CD4-positive, CD25-positive, alpha-beta regulatory T cell (primary cell): ENCODE measurements around the gene CBX7. TPM values are rescaled to one million over a fixed set of nuclear protein-coding genes. Genes with fewer than 3 reads are reported as not detected.
A peak's percentile ranks its signal among the peaks of the same experiment; 100 is the strongest.

Source experiments
- ATAC-seq, 2 donors: fragments of 150-1000 bp; cut with Tn5 transposase; one replicate each; pipeline ENCODE4 v1.10.0; 2021; ENCODE audit warnings: low read depth in 2 of 2, moderate number of reproducible peaks in 2 of 2, moderate library complexity in 1 of 2
- DNase-seq, 3 donors: peaks; one replicate each; pipeline versions ENCODE4 v3.0.0 to v3.0.0-alpha.2; 2012 to 2022; ENCODE audit warnings: mixed read lengths in 1 of 3
- H3K27ac ChIP-seq: one replicate; pipeline ENCODE4 v1.7.0; 2013; ENCODE audit warnings: mild to moderate bottlenecking, low read length; ENCODE audit not compliant: insufficient read depth, poor library complexity, severe bottlenecking
- H3K27me3 ChIP-seq: one replicate; pipeline ENCODE4 v1.7.0; 2013; ENCODE audit warnings: low read length; ENCODE audit not compliant: control insufficient read depth, insufficient read depth
- H3K36me3 ChIP-seq: one replicate; pipeline ENCODE4 v1.7.0; 2013; ENCODE audit warnings: mild to moderate bottlenecking, low read length, moderate library complexity; ENCODE audit not compliant: control insufficient read depth, insufficient read depth
- H3K4me1 ChIP-seq: 2 replicates; pipeline ENCODE4 v1.7.0; 2013; ENCODE audit warnings: mild to moderate bottlenecking, low read length; ENCODE audit not compliant: insufficient read depth, control insufficient read depth, poor library complexity, severe bottlenecking
- H3K4me3 ChIP-seq: one replicate; pipeline ENCODE4 v1.7.0; 2013; ENCODE audit warnings: low read depth, mild to moderate bottlenecking, low read length, moderate library complexity
- H3K9me3 ChIP-seq, 2 experiments: 1 replicate in 1 of 2; 2 replicates in 1 of 2; pipeline ENCODE4 v1.7.0; 2013; ENCODE audit warnings: low read length in 2 of 2, mild to moderate bottlenecking in 1 of 2, moderate library complexity in 1 of 2; ENCODE audit not compliant: control insufficient read depth in 2 of 2
- H3K27ac Mint-ChIP-seq, 3 donors: one replicate each; pipeline ENCODE4 v1.8.0; 2020 to 2022; ENCODE audit warnings: mild to moderate bottlenecking in 3 of 3, mixed read lengths in 3 of 3, moderate library complexity in 2 of 3
- H3K27me3 Mint-ChIP-seq: one replicate; pipeline ENCODE4 v1.8.0; 2022; ENCODE audit warnings: mild to moderate bottlenecking, mixed read lengths
- H3K36me3 Mint-ChIP-seq: one replicate; pipeline ENCODE4 v1.8.0; 2020; ENCODE audit warnings: mixed read lengths
- H3K4me1 Mint-ChIP-seq, 4 donors: one replicate each; pipeline ENCODE4 v1.8.0; 2020 to 2022; ENCODE audit warnings: mixed read lengths in 4 of 4, mild to moderate bottlenecking in 1 of 4
- H3K4me3 Mint-ChIP-seq, 4 donors: one replicate each; pipeline ENCODE4 v1.8.0; 2020 to 2022; ENCODE audit warnings: mild to moderate bottlenecking in 4 of 4, mixed read lengths in 4 of 4, moderate library complexity in 3 of 4
- H3K9me3 Mint-ChIP-seq, 7 donors: one replicate each; pipeline ENCODE4 v1.8.0; 2020 to 2022; ENCODE audit warnings: mixed read lengths in 7 of 7, mild to moderate bottlenecking in 3 of 7, moderate library complexity in 2 of 7
- polyA plus RNA-seq, 4 donors: library from polyadenylated mRNA; unstranded; fragments of 300-500 nt; fragmentation: Illumina TruSeq; gene quantifications; one replicate each; pipeline ENCODE4 v1.2.3, GENCODE V29; 2021
- total RNA-seq: library from RNA; stranded (reverse); gene quantifications from one replicate; pipeline ENCODE4 v1.2.3, GENCODE V29; 2022

CBX7 gene
- total and polyA plus RNA-seq, 5 donors from 2014 or later: 27.7 to 102 (median 37.5) TPM

DNA sequence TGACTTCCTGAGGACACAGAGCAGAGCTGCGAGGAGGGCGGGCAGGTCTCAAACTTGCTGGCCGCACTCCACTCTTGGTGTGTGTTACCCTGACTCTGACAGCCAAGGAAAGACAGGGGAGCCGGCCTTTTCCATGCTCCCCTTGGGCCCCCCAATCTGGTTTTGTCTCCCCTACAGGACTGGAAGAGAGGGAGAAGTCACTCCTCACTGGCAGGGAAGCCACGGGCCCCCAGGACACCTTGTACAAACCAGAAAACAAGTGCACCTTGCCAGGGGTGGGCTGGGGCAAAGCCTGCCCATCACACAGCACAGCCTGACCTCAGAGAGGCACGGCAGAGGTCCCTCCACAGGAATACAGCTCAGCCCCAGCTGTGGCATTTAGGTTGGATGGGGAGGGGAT, 20.2 kb downstream of the CBX7 start:
- Histone ChIP-seq H3K9me3 (no peaks in the 10 kb centered on the region), H3K27ac (no peak overlapping the region), H3K36me3 (peaks cover 42% of the 10 kb centered on the region), H3K4me3 (no peak overlapping the region), H3K4me1 (no peaks in the 10 kb centered on the region), H3K27me3 (no peaks in the 10 kb centered on the region)
- Mint-ChIP-seq H3K27ac (peak overlapping the region in 1 of 3 donors; percentile 38), H3K4me3 (no peak overlapping the region), H3K4me1 (peaks cover 0 to 13% (median under 1%) of the 10 kb centered on the region in 4 donors), H3K27me3 (no peaks in the 10 kb centered on the region), H3K36me3 (peaks cover 11% of the 10 kb centered on the region), H3K9me3 (no peaks in the 10 kb centered on the region)
- no peak for DNase-seq
- no peak for ATAC-seq

GRCh38 chr22:39130892-39131855, 21.3 kb downstream of the CBX7 start:
- Mint-ChIP-seq H3K4me1 (peaks cover 0 to 11% (median under 1%) of the 10 kb centered on the region in 4 donors), H3K27me3 (no peaks in the 10 kb centered on the region), H3K36me3 (peaks cover 8% of the 10 kb centered on the region), H3K9me3 (no peaks in the 10 kb centered on the region), H3K27ac (peak overlapping the region in 2 of 3 donors; percentile 9 to 38), H3K4me3 (peak overlapping the region in 1 of 4 donors; percentile 16)
- no peak for ATAC-seq
- no peak for DNase-seq
- Histone ChIP-seq H3K4me3 (no peak overlapping the region), H3K27me3 (no peaks in the 10 kb centered on the region), H3K9me3 (no peaks in the 10 kb centered on the region), H3K36me3 (peaks cover 36% of the 10 kb centered on the region), H3K4me1 (no peaks in the 10 kb centered on the region), H3K27ac (no peak overlapping the region)

DNA sequence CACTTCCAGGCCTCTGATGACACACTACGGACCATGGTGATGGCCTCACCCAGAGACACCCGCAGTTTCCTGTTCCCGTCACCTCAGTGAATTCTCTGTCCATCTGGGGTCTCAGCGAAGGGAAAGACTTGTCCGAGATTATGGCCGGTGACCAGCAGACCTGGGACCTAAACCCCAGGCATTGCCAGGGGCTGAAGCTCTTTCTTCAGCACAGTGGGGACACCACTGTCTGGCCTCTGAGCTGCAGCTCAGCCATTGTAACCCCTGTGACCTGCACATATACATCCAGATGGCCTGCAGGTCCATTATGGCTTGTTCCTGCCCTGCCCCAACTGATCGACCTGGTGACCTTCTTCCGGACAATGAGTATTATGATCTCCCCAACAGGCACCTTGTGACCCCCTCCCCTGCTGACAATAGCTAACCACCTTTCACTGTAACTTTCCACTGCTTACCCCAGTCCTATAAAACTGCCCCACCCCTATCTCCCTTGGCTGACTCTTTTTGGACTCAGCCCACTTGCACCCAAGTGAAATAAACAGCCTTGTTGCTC, 22.3 kb downstream of the CBX7 start:
- ATAC-seq (no peak), DNase-seq (no peak)
- H3K27me3 Mint-ChIP-seq: no peaks in the 10 kb centered on the region
- no peaks in the 10 kb centered on the region for H3K9me3 ChIP-seq
- no peak overlapping the region for H3K4me3 ChIP-seq
- no peak overlapping the region for H3K27ac ChIP-seq
- peaks cover 36% of the 10 kb centered on the region for H3K36me3 ChIP-seq
- H3K27ac Mint-ChIP-seq: peak overlapping the region in 2 of 3 donors; percentile 56 to 69
- no peaks in the 10 kb centered on the region for H3K27me3 ChIP-seq
- no peak overlapping the region for H3K4me3 Mint-ChIP-seq
- H3K4me1 Mint-ChIP-seq: peaks cover 0 to 10% (median 2%) of the 10 kb centered on the region in 4 donors
- no peaks in the 10 kb centered on the region for H3K4me1 ChIP-seq
- peaks cover 7% of the 10 kb centered on the region for H3K36me3 Mint-ChIP-seq
- no peaks in the 10 kb centered on the region for H3K9me3 Mint-ChIP-seq

GRCh38 chr22:39129746-39130145, 22.7 kb downstream of the CBX7 start:
- Mint-ChIP-seq H3K27me3 (no peaks in the 10 kb centered on the region), H3K4me3 (no peak overlapping the region), H3K4me1 (peaks cover 0 to 10% (median 2%) of the 10 kb centered on the region in 4 donors), H3K36me3 (peaks cover 7% of the 10 kb centered on the region), H3K9me3 (no peaks in the 10 kb centered on the region), H3K27ac (peak overlapping the region in 2 of 3 donors; percentile 1 to 56)
- Histone ChIP-seq H3K4me3 (no peak overlapping the region), H3K27ac (no peak overlapping the region), H3K4me1 (no peaks in the 10 kb centered on the region), H3K9me3 (no peaks in the 10 kb centered on the region), H3K27me3 (no peaks in the 10 kb centered on the region), H3K36me3 (peaks cover 36% of the 10 kb centered on the region)
- no peak for ATAC-seq
- DNase-seq: no peak

- Mint-ChIP-seq H3K27ac (peak overlapping the region in 2 of 3 donors; percentile 38 to 84), H3K4me1 (peaks cover 0 to 10% (median 2%) of the 10 kb centered on the region in 4 donors), H3K27me3 (no peaks in the 10 kb centered on the region), H3K4me3 (no peak overlapping the region), H3K9me3 (no peaks in the 10 kb centered on the region), H3K36me3 (peaks cover 7% of the 10 kb centered on the region)
- no peaks in the 10 kb centered on the region for H3K27me3 ChIP-seq
- peaks cover 32% of the 10 kb centered on the region for H3K36me3 ChIP-seq
- DNase-seq (no peak), ATAC-seq (no peak)
- H3K9me3 ChIP-seq: no peaks in the 10 kb centered on the region
- H3K4me1 ChIP-seq: no peaks in the 10 kb centered on the region
- H3K4me3 ChIP-seq: no peak overlapping the region
- no peak overlapping the region for H3K27ac ChIP-seq
Observed at GRCh38 chr22:39129081-39129480, 23.4 kb downstream of the CBX7 start.

- H3K9me3 Mint-ChIP-seq: no peaks in the 10 kb centered on the region
- Histone ChIP-seq H3K27me3 (no peaks in the 10 kb centered on the region), H3K36me3 (peaks cover 26% of the 10 kb centered on the region), H3K9me3 (no peaks in the 10 kb centered on the region), H3K27ac (no peak overlapping the region), H3K4me1 (no peaks in the 10 kb centered on the region), H3K4me3 (no peak overlapping the region)
- peak overlapping the region in 2 of 3 donors; percentile 38 to 74 for H3K27ac Mint-ChIP-seq
- DNase-seq (no peak), ATAC-seq (no peak)
- no peak overlapping the region for H3K4me3 Mint-ChIP-seq
- peaks cover 7% of the 10 kb centered on the region for H3K36me3 Mint-ChIP-seq
- H3K27me3 Mint-ChIP-seq: no peaks in the 10 kb centered on the region
- peaks cover 0 to 10% (median 2%) of the 10 kb centered on the region in 4 donors for H3K4me1 Mint-ChIP-seq
Observed at GRCh38 chr22:39128508-39128907, 24.0 kb downstream of the CBX7 start.

GRCh38 chr22:39125622-39126021, 26.9 kb downstream of the CBX7 start:
- Mint-ChIP-seq H3K36me3 (peaks cover 4% of the 10 kb centered on the region), H3K4me3 (no peak overlapping the region), H3K4me1 (peaks cover 4 to 20% (median 7%) of the 10 kb centered on the region in 4 donors), H3K27me3 (no peaks in the 10 kb centered on the region), H3K9me3 (no peaks in the 10 kb centered on the region), H3K27ac (peak overlapping the region in 1 of 3 donors; percentile 37)
- H3K4me3 ChIP-seq: no peak overlapping the region
- ATAC-seq: no peak
- no peak overlapping the region for H3K27ac ChIP-seq
- H3K27me3 ChIP-seq: no peaks in the 10 kb centered on the region
- peaks cover 5% of the 10 kb centered on the region for H3K36me3 ChIP-seq
- DNase-seq: no peak
- no peaks in the 10 kb centered on the region for H3K9me3 ChIP-seq
- peaks cover 6% of the 10 kb centered on the region for H3K4me1 ChIP-seq
